Hepatocyte (in vitro differentiated cells): ENCODE data around the gene PPP5C. TPM values are rescaled to one million over a fixed set of nuclear protein-coding genes. Genes with fewer than 3 reads are reported as not detected.

Source experiments
- DNase-seq: peaks from one replicate; pipeline ENCODE4 v3.0.0-alpha.2; 2016; ENCODE audit warnings: low spot score
- H2AFZ ChIP-seq: fragments of 200-600 bp; sonication (generic); 2 replicates; pipeline ENCODE4 v1.6.0; 2016; ENCODE audit warnings: antibody characterized with exemption, mild to moderate bottlenecking
- H3K27ac ChIP-seq: fragments of 200-600 bp; sonication (generic); 2 replicates; pipeline ENCODE4 v1.5.1; 2016; ENCODE audit warnings: mild to moderate bottlenecking
- H3K27me3 ChIP-seq: fragments of 200-600 bp; sonication (generic); 2 replicates; pipeline ENCODE4 v1.6.1; 2016
- H3K36me3 ChIP-seq: fragments of 200-600 bp; sonication (generic); replicated peaks from 2 replicates; pipeline ENCODE4 v1.5.1; 2016; ENCODE audit warnings: low read depth; ENCODE audit not compliant: insufficient read depth
- H3K4me1 ChIP-seq: fragments of 200-600 bp; sonication (generic); 2 replicates; pipeline ENCODE4 v1.5.1; 2016; ENCODE audit warnings: mild to moderate bottlenecking, moderate library complexity; ENCODE audit not compliant: insufficient read depth
- H3K4me2 ChIP-seq: fragments of 200-600 bp; sonication (generic); 2 replicates; pipeline ENCODE4 v1.6.0; 2016
- H3K4me3 ChIP-seq: fragments of 200-600 bp; sonication (generic); 2 replicates; pipeline ENCODE4 v1.5.1; 2016; ENCODE audit warnings: mild to moderate bottlenecking
- H3K79me2 ChIP-seq: fragments of 200-600 bp; sonication (generic); 2 replicates; pipeline ENCODE4 v1.6.0; 2017; ENCODE audit warnings: mild to moderate bottlenecking
- H3K9me2 ChIP-seq: fragments of 200-600 bp; sonication (generic); replicated peaks from 2 replicates; pipeline ENCODE4 v1.6.0; 2017; ENCODE audit warnings: mild to moderate bottlenecking; ENCODE audit not compliant: insufficient read depth
- H3K9me3 ChIP-seq: fragments of 200-600 bp; sonication (generic); 2 replicates; pipeline ENCODE4 v1.5.1; 2016; ENCODE audit warnings: low read depth, mild to moderate bottlenecking
- H4K20me1 ChIP-seq: fragments of 200-600 bp; sonication (generic); 2 replicates; pipeline ENCODE4 v1.6.0; 2016; ENCODE audit warnings: mild to moderate bottlenecking; ENCODE audit not compliant: insufficient read depth, poor library complexity, severe bottlenecking
- CTCF ChIP-seq: fragments of 200-600 bp; sonication (generic); IDR thresholded peaks from 2 replicates; pipeline ENCODE4 v1.5.1; 2016; ENCODE audit warnings: antibody characterized with exemption, mild to moderate bottlenecking; ENCODE audit not compliant: poor library complexity
- EZH2 ChIP-seq: fragments of 200-600 bp; sonication (generic); IDR thresholded peaks from 2 replicates; pipeline ENCODE4 v1.6.1; 2016; ENCODE audit warnings: antibody characterized with exemption, mild to moderate bottlenecking, borderline replicate concordance
- EZH2phosphoT487 ChIP-seq: fragments of 200-600 bp; sonication (generic); IDR thresholded peaks from one replicate; pipeline ENCODE4 v1.6.1; 2018; ENCODE audit warnings: antibody characterized with exemption, mild to moderate bottlenecking, low read depth, moderate library complexity; ENCODE audit not compliant: unreplicated experiment, severe bottlenecking
- WGBS: methylation state at CpG from one replicate; pipeline ENCODE4 v1.1.6; 2016; ENCODE audit warnings: low lambda C conversion rate; ENCODE audit errors: missing lambda C conversion rate; 5-methylcytosine and 5-hydroxymethylcytosine counted together
- polyA plus RNA-seq: library from polyadenylated mRNA; unstranded; fragments of >200 nt; fragmentation: Nextera tagmentation; extraction: Ambion mirVana; gene quantifications from 2 replicates; pipeline ENCODE4 v1.2.1, GENCODE V29; 2016
- total RNA-seq: library from RNA; depleted of rRNA; stranded (reverse); fragments of >200 nt; gene quantifications from 2 replicates; pipeline ENCODE4 v1.2.3, GENCODE V29; 2014

Gene PPP5C
- total and polyA plus RNA-seq, 2 experiments from 2014 or later: 51.2 to 68.8 TPM

- Histone ChIP-seq H3K4me2 (no peak overlapping the region), H3K9me3 (no peaks in the 10 kb centered on the region), H3K4me3 (no peak overlapping the region), H3K79me2 (peaks cover 3% of the 10 kb centered on the region), H2AFZ (no peak overlapping the region), H3K4me1 (peaks cover 21% of the 10 kb centered on the region), H3K27me3 (no peaks in the 10 kb centered on the region), H3K27ac (peak overlapping the region; percentile 85), H3K9me2 (no peaks in the 10 kb centered on the region), H4K20me1 (no peaks in the 10 kb centered on the region), H3K36me3 (no peaks in the 10 kb centered on the region)
- 92% methylated on average over 33 of the region's 33 CpGs for WGBS
- no peak for TF ChIP-seq EZH2
- no peak for TF ChIP-seq EZH2phosphoT487
- TF ChIP-seq CTCF: no peak
- DNase-seq: no peak
These were observed 44.7 kb downstream of the PPP5C start for GRCh38 chr19:46391296-46392251.

- no peaks in the 10 kb centered on the region for H3K27me3 ChIP-seq
- no peaks in the 10 kb centered on the region for H3K9me2 ChIP-seq
- no peak for TF ChIP-seq CTCF
- no peak for TF ChIP-seq EZH2phosphoT487
- TF ChIP-seq EZH2: no peak
- peaks cover 3% of the 10 kb centered on the region for H3K79me2 ChIP-seq
- H3K36me3 ChIP-seq: no peaks in the 10 kb centered on the region
- H2AFZ ChIP-seq: no peak overlapping the region
- no peaks in the 10 kb centered on the region for H3K9me3 ChIP-seq
- no peaks in the 10 kb centered on the region for H4K20me1 ChIP-seq
- peak overlapping the region; percentile 85 for H3K27ac ChIP-seq
- H3K4me2 ChIP-seq: no peak overlapping the region
- peak; percentile 50 for DNase-seq
- H3K4me3 ChIP-seq: no peak overlapping the region
- peaks cover 21% of the 10 kb centered on the region for H3K4me1 ChIP-seq
- WGBS: 48% methylated on average over 21 of the region's 21 CpGs
These were observed 45.4 kb downstream of the PPP5C start for GRCh38 chr19:46392252-46392801.

GRCh38 chr19:46392837-46393236 lies 46.0 kb downstream of the PPP5C start:
- Histone ChIP-seq H3K4me1 (peaks cover 21% of the 10 kb centered on the region), H3K79me2 (peaks cover 3% of the 10 kb centered on the region), H3K4me2 (no peak overlapping the region), H3K9me3 (no peaks in the 10 kb centered on the region), H3K9me2 (no peaks in the 10 kb centered on the region), H4K20me1 (no peaks in the 10 kb centered on the region), H3K36me3 (no peaks in the 10 kb centered on the region), H2AFZ (no peak overlapping the region), H3K27ac (peak overlapping the region; percentile 85), H3K27me3 (no peaks in the 10 kb centered on the region), H3K4me3 (no peak overlapping the region)
- DNase-seq: no peak
- no peak for TF ChIP-seq CTCF
- TF ChIP-seq EZH2: no peak
- no peak for TF ChIP-seq EZH2phosphoT487
- 54% methylated on average over 4 of the region's 4 CpGs for WGBS
